Smooth muscle cell (in vitro differentiated cells): ENCODE results near the gene LRP1B. TPM values are rescaled to one million over a fixed set of nuclear protein-coding genes. Genes with fewer than 3 reads are reported as not detected.

ENCODE experiments used
- DNase-seq: peaks from one replicate; lab custom pipeline; 2025; ENCODE audit not compliant: unreplicated experiment; lab: John Stamatoyannopoulos, UW
- H2AFZ ChIP-seq: fragments of 200-600 bp; sonication (generic); 2 replicates; pipeline ENCODE4 v1.6.0; 2016; ENCODE audit warnings: antibody characterized with exemption, low read depth, mild to moderate bottlenecking
- H3F3A ChIP-seq: fragments of 200-600 bp; sonication (generic); 2 replicates; pipeline ENCODE4 v1.6.0; 2017; ENCODE audit warnings: antibody characterized with exemption, low read depth
- H3K27ac ChIP-seq: fragments of 200-600 bp; sonication (generic); 2 replicates; pipeline ENCODE4 v1.5.1; 2016; ENCODE audit warnings: low read depth, mild to moderate bottlenecking
- H3K27me3 ChIP-seq: fragments of 200-600 bp; sonication (generic); 2 replicates; pipeline ENCODE4 v1.6.1; 2016; ENCODE audit warnings: low read depth, mild to moderate bottlenecking
- H3K36me3 ChIP-seq: fragments of 200-600 bp; sonication (generic); 2 replicates; pipeline ENCODE4 v1.5.1; 2016; ENCODE audit warnings: low read depth
- H3K4me1 ChIP-seq: fragments of 200-600 bp; sonication (generic); 2 replicates; pipeline ENCODE4 v1.5.1; 2016; ENCODE audit warnings: low read depth
- H3K4me2 ChIP-seq: fragments of 200-600 bp; sonication (generic); 2 replicates; pipeline ENCODE4 v1.6.0; 2016; ENCODE audit warnings: mild to moderate bottlenecking
- H3K4me3 ChIP-seq: fragments of 200-600 bp; sonication (generic); 2 replicates; pipeline ENCODE4 v1.5.1; 2016; ENCODE audit warnings: mild to moderate bottlenecking
- H3K79me2 ChIP-seq: fragments of 200-600 bp; sonication (generic); 2 replicates; pipeline ENCODE4 v1.6.0; 2016; ENCODE audit warnings: low read depth, mild to moderate bottlenecking
- H3K9ac ChIP-seq: fragments of 200-600 bp; sonication (generic); 2 replicates; pipeline ENCODE4 v1.6.0; 2016; ENCODE audit warnings: low read depth
- H3K9me3 ChIP-seq: fragments of 200-600 bp; sonication (generic); replicated peaks from 2 replicates; pipeline ENCODE4 v1.5.1; 2016; ENCODE audit warnings: low read depth
- H4K20me1 ChIP-seq: fragments of 200-600 bp; sonication (generic); 2 replicates; pipeline ENCODE4 v1.6.0; 2016; ENCODE audit warnings: low read depth
- WGBS: methylation state at CpG from one replicate; pipeline ENCODE4 v1.1.7; 2016; ENCODE audit warnings: low lambda C conversion rate; 5-methylcytosine and 5-hydroxymethylcytosine counted together
- polyA plus RNA-seq: library from polyadenylated mRNA; unstranded; fragments of >200 nt; fragmentation: Nextera tagmentation; extraction: Ambion mirVana; gene quantifications from 2 replicates; pipeline ENCODE4 v1.2.1, GENCODE V29; 2016
- total RNA-seq: library from RNA; depleted of rRNA; stranded (reverse); fragments of >200 nt; gene quantifications from 2 replicates; pipeline ENCODE4 v1.2.3, GENCODE V29; 2014
- TF ChIP-seq, protein P1 (sequence below): fragments of 200-600 bp; sonication (generic); IDR thresholded peaks from 2 replicates; pipeline ENCODE4 v1.5.1; 2017; ENCODE audit warnings: borderline replicate concordance, mild to moderate bottlenecking, antibody characterized with exemption; ENCODE audit not compliant: insufficient read depth, poor library complexity, severe bottlenecking

LRP1B gene
- total and polyA plus RNA-seq, 2 experiments from 2014 or later, result 0.08 to 2.9 TPM

DNA sequence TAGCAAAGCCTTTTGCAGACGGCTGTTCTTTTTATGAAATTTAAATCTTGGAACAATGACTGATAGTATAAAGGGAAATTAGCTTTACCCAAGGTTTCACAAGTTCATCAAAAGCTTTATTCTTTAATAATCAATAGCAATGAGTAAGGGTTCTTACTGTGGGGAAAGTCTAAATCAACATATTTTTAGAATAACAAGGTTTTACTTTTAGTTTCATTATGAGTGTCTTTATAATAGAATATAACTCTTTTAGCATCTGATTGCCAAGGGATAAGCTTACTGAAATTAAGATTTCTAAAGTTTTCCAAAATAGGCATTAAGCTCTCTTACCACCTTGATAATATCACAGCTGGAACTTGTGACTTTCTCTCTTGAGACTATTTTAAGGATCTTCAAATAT lies 1489.7 kb downstream of the LRP1B start:
- no peak for DNase-seq
- no peak overlapping the region for H3K27ac ChIP-seq
- H3K79me2 ChIP-seq, result no peaks in the 10 kb centered on the region
- no peak overlapping the region for H3K9ac ChIP-seq
- H3F3A ChIP-seq, result no peaks in the 10 kb centered on the region
- no peaks in the 10 kb centered on the region for H4K20me1 ChIP-seq
- H2AFZ ChIP-seq, result no peak overlapping the region
- H3K4me1 ChIP-seq, result no peaks in the 10 kb centered on the region
- H3K4me3 ChIP-seq, result no peak overlapping the region
- WGBS, result 86% methylated on average over 1 of the region's 1 CpG
- H3K9me3 ChIP-seq, result no peaks in the 10 kb centered on the region
- H3K27me3 ChIP-seq, result no peaks in the 10 kb centered on the region
- no peak overlapping the region for H3K4me2 ChIP-seq
- H3K36me3 ChIP-seq, result no peaks in the 10 kb centered on the region
- TF ChIP-seq, protein P1, sequence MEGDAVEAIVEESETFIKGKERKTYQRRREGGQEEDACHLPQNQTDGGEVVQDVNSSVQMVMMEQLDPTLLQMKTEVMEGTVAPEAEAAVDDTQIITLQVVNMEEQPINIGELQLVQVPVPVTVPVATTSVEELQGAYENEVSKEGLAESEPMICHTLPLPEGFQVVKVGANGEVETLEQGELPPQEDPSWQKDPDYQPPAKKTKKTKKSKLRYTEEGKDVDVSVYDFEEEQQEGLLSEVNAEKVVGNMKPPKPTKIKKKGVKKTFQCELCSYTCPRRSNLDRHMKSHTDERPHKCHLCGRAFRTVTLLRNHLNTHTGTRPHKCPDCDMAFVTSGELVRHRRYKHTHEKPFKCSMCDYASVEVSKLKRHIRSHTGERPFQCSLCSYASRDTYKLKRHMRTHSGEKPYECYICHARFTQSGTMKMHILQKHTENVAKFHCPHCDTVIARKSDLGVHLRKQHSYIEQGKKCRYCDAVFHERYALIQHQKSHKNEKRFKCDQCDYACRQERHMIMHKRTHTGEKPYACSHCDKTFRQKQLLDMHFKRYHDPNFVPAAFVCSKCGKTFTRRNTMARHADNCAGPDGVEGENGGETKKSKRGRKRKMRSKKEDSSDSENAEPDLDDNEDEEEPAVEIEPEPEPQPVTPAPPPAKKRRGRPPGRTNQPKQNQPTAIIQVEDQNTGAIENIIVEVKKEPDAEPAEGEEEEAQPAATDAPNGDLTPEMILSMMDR, result no peak

DNA sequence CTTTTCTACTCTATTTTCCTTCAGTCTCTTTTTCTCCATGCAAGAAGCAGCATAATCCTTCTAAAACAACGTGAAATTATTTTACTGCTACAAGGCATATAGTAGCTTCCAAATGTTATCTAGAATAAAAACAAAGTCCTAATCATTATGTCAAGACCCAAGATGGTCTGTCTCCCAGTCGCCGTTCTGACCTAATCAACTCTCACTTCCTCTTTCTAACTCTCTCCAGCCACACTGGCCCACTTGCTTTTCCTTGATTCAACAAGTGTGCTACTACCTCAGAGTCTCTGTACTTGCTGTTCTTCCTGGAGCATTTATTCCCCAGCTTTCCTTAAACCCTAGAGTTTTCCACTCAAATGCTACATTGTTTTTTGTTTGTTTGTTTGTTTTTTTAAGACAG lies 1491.2 kb downstream of the LRP1B start:
- Histone ChIP-seq H3K27ac (no peak overlapping the region), H3K4me1 (no peaks in the 10 kb centered on the region), H3K9ac (no peak overlapping the region), H3K27me3 (no peaks in the 10 kb centered on the region), H3K36me3 (no peaks in the 10 kb centered on the region), H2AFZ (no peak overlapping the region), H3K4me3 (no peak overlapping the region), H3F3A (no peaks in the 10 kb centered on the region), H3K4me2 (no peak overlapping the region), H4K20me1 (no peaks in the 10 kb centered on the region), H3K79me2 (no peaks in the 10 kb centered on the region), H3K9me3 (no peaks in the 10 kb centered on the region)
- TF ChIP-seq, protein P1, result no peak
- DNase-seq, result no peak
- WGBS, result 57% methylated on average over 3 of the region's 3 CpGs

- no peak for DNase-seq
- TF ChIP-seq, protein P1, result no peak
- WGBS, result 94% methylated on average over 4 of the region's 4 CpGs
- Histone ChIP-seq H3K4me2 (no peak overlapping the region), H3K27ac (no peak overlapping the region), H3K4me1 (no peaks in the 10 kb centered on the region), H3K9ac (no peak overlapping the region), H3K27me3 (no peaks in the 10 kb centered on the region), H3K4me3 (no peak overlapping the region), H3K79me2 (no peaks in the 10 kb centered on the region), H4K20me1 (no peaks in the 10 kb centered on the region), H3K36me3 (no peaks in the 10 kb centered on the region), H3F3A (no peaks in the 10 kb centered on the region), H3K9me3 (no peaks in the 10 kb centered on the region), H2AFZ (no peak overlapping the region)
These were observed 1500.3 kb downstream of the LRP1B start for GRCh38 chr2:140630557-140630956.

DNA sequence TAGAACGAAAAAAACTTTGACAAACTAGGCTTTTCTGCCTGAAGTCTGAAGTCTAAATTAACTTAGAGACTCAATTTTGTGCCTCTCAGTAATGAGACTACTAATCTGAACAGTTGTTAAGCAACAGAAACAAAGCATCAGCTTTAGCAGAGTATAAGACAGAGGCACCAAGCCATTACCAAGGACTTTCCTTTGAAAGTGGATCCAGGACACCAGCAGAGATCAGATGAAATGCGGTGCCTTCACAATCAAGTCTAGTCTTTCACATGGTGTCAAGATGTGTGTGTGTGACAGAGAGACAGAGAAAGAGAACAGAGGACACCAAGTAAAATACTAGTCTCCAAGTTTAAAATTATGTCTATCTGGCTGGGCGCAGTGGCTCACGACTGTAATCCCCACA lies 1502.9 kb downstream of the LRP1B start:
- WGBS, result 88% methylated on average over 4 of the region's 4 CpGs
- Histone ChIP-seq H3K27ac (no peak overlapping the region), H2AFZ (no peak overlapping the region), H3K36me3 (no peaks in the 10 kb centered on the region), H4K20me1 (no peaks in the 10 kb centered on the region), H3K4me3 (no peak overlapping the region), H3K79me2 (no peaks in the 10 kb centered on the region), H3K4me1 (no peaks in the 10 kb centered on the region), H3F3A (no peaks in the 10 kb centered on the region), H3K27me3 (no peaks in the 10 kb centered on the region), H3K4me2 (no peak overlapping the region), H3K9me3 (no peaks in the 10 kb centered on the region), H3K9ac (no peak overlapping the region)
- no peak for DNase-seq
- TF ChIP-seq, protein P1, result no peak
